CD4-positive, alpha-beta T cell treated with Interleukin-12 subunit alpha and Interleukin-12 subunit beta, for 1 hour (primary cell): Measurements from ENCODE around the gene RASA4.
"Not testable (repeated sequence)": the region's sequence is repeated elsewhere in the genome, so short reads cannot be mapped to it uniquely, and the experiment has no call there.

Experiments
- DNase-seq: peaks from one replicate; pipeline ENCODE4 v3.0.0-alpha.2; 2020

Gene RASA4

DNA sequence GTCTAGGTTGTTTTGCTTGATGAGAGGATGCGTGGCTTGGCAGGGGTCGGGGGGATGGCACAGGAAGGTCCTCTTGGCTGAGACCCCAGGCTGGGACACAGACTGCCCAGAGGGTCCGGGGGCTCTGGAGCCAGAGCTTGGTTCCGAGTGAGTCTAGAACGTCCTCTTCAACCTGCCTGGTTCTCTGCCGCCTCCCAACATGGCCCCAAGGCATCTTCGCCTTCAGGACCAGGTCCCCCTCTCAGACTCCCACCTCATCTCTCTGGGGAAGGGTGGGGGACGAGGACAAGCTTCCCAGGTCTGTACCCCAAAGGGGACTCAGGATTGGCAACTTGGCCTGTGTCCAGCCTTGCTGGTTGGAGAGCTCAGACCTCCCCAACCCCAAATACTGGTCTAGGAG lies 74.5 kb downstream of the RASA4 start:
- not testable (repeated sequence) for DNase-seq

DNA sequence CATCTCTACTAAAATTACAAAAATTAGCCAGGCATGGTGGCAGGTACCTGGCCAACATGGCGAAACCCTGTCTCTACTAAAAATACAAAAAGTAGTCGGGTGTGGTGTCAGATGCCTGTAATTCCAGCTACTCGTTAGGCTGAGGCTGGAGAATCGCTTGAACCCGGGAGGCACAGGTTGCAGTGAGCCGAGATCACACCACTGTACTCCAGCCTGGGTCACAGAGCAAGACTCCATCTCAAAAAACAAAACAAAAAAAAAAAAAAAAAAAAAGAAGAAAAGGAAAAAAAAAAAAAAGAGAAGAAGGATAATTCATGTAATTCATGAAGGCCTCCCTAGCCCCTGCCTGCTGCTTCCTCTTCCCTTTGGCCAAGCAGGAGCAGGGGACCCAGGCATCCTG lies 76.0 kb downstream of the RASA4 start:
- not testable (repeated sequence) for DNase-seq

GRCh38 chr7:102535062-102535615 lies 81.4 kb downstream of the RASA4 start:
- DNase-seq = not testable (repeated sequence)

GRCh38 chr7:102532127-102532526 lies 84.4 kb downstream of the RASA4 start:
- not testable (repeated sequence) for DNase-seq

DNA sequence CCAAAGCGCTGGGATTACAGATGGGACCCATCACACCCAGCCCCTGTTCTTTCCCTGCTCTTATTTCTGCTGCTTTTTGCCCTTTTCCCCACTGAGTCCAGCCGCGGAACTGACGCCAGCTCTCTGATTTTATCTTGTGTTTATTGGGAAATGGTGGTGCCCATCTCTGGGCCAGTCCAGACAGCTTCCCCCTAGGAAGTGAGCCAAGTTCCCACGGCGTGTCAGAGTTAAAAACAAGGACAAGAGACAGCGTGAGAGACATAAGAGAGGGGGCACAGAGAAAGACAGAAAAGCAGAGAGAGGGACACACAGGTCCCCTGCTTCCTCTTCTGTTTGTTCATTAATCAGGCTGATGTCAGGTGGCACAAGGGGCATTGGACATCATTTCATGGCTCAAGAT lies 85.0 kb downstream of the RASA4 start:
- DNase-seq = not testable (repeated sequence)

- not testable (repeated sequence) for DNase-seq
Observed at GRCh38 chr7:102527822-102528793, 88.4 kb downstream of the RASA4 start.

DNA sequence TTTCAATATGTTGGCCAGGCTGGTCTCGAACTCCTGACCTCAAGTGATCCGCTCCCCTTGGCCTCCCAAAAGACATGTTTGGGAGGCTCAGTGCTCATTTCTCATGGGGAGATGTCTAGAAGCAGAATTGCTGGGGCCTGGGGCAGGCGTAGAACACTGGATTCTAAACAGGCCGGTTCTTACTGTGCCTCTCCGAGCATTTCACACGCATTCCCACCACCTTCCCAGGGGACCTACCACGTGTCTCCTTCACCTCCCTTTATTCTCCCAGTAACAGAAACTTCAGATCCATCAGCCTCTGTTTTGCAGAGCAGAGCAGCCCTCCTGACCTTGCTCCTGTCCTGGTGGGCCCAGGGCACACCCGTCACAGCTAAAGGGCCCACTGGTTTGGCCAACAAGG lies 89.4 kb downstream of the RASA4 start:
- DNase-seq = not testable (repeated sequence)

DNA sequence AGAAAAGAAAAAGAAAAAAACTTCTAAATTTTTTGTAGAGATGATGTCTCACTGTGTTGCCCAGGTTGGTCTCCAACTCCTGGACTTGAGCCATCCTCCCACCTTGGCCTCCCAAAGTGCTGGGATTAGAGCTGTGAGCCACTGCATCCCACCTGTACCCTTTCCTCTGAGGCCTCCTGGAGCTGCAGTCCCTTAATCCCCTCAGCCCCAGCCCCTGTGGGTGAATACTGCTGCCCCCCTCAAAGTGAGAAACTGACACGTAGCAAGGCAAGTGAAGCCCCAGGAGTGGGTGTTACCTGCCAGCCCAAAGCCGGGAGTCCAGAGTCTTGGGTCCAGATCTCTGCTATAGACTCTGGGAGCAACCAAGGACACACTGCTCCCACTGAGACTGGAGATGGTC lies 91.8 kb downstream of the RASA4 start:
- not testable (repeated sequence) for DNase-seq
